OCI-LY7 (cell line): ENCODE data around the gene AP4B1. TPM values are rescaled to one million over a fixed set of nuclear protein-coding genes. Genes with fewer than 3 reads are reported as not detected.

Source experiments
- BruUV-seq: library from RNA; stranded (reverse); fragments of 400-500 nt; replicated peaks from 2 replicates; lab custom pipeline; 2021; lab: Mats Ljungman, UMichigan
- CTCF ChIA-PET: fragments of 300-600 bp; sonication (Branson Sonifier 250); formaldehyde crosslinking; loops from one replicate; lab custom pipeline; 2022; ENCODE audit warnings: antibody characterized with exemption; ENCODE audit not compliant: unreplicated experiment; lab: Charles Lee
- POLR2A ChIA-PET: fragments of 300-600 bp; sonication (Branson Sonifier 250); formaldehyde crosslinking; loops from one replicate; lab custom pipeline; 2022; ENCODE audit warnings: antibody characterized with exemption; lab: Charles Lee
- DNase-seq: peaks from one replicate; pipeline ENCODE4 v3.0.0-alpha.2; 2015; ENCODE audit warnings: low spot score
- H2AFZ ChIP-seq: fragments of 200-600 bp; sonication (generic), shearing (Covaris generic); 2 replicates; pipeline ENCODE4 v1.6.1; 2014; ENCODE audit warnings: mild to moderate bottlenecking, antibody characterized with exemption, low read length, moderate library complexity
- H3K27ac ChIP-seq: fragments of 200-600 bp; sonication (generic); 2 replicates; pipeline ENCODE4 v1.5.1; 2014; ENCODE audit warnings: mixed run types, low read depth, mild to moderate bottlenecking, moderate library complexity, low read length, inconsistent platforms; ENCODE audit not compliant: poor library complexity, severe bottlenecking
- H3K36me3 ChIP-seq: fragments of 200-600 bp; sonication (generic); 2 replicates; pipeline ENCODE4 v1.6.1; 2014; ENCODE audit warnings: mild to moderate bottlenecking, antibody characterized with exemption, low read length, moderate library complexity, mixed read lengths; ENCODE audit not compliant: insufficient read depth
- H3K4me1 ChIP-seq: fragments of 200-600 bp; sonication (generic); 2 replicates; pipeline ENCODE4 v1.5.1; 2014; ENCODE audit warnings: mild to moderate bottlenecking, low read length; ENCODE audit not compliant: insufficient read depth, poor library complexity, severe bottlenecking
- H3K4me2 ChIP-seq: fragments of 200-600 bp; sonication (generic); 2 replicates; pipeline ENCODE4 v1.6.1; 2014; ENCODE audit warnings: mild to moderate bottlenecking, low read length
- H3K4me3 ChIP-seq: fragments of 200-600 bp; sonication (generic); 2 replicates; pipeline ENCODE4 v1.5.1; 2014; ENCODE audit warnings: mild to moderate bottlenecking, low read depth, low read length; ENCODE audit not compliant: poor library complexity, severe bottlenecking
- H3K79me2 ChIP-seq: fragments of 200-600 bp; sonication (generic); 2 replicates; pipeline ENCODE4 v1.6.1; 2016; ENCODE audit warnings: low read depth, mild to moderate bottlenecking, low read length, moderate library complexity, mixed read lengths; ENCODE audit not compliant: insufficient read depth
- H3K9me2 ChIP-seq: fragments of 200-600 bp; sonication (generic); 2 replicates; pipeline ENCODE4 v1.6.1; 2016; ENCODE audit warnings: mild to moderate bottlenecking, low read length, mixed read lengths; ENCODE audit not compliant: insufficient read depth
- H3K9me3 ChIP-seq: fragments of 200-600 bp; sonication (generic); 2 replicates; pipeline ENCODE4 v1.6.1; 2014; ENCODE audit warnings: mild to moderate bottlenecking, mixed run types, low read length, mixed read lengths
- H4K20me1 ChIP-seq: fragments of 200-600 bp; sonication (generic); 2 replicates; pipeline ENCODE4 v1.6.1; 2014; ENCODE audit warnings: mild to moderate bottlenecking, antibody characterized with exemption, low read length, moderate library complexity, mixed read lengths; ENCODE audit not compliant: insufficient read depth
- EZH2phosphoT487 ChIP-seq: fragments of 200-600 bp; sonication (generic); IDR thresholded peaks from 2 replicates; pipeline ENCODE4 v1.6.1; 2018; ENCODE audit warnings: low read depth, borderline replicate concordance, mild to moderate bottlenecking, mixed run types, antibody characterized with exemption, low read length, moderate library complexity, mixed read lengths
- intact Hi-C: fragments of 100-400 bp; cut with micrococcal nuclease; formaldehyde crosslinking; loops from one replicate; pipeline ENCODE4 v1.10.0; 2022; ENCODE audit not compliant: unreplicated experiment
- total RNA-seq, 2 experiments: library from RNA; depleted of rRNA in 1 of 2; stranded (reverse); fragments of >200 nt in 1 of 2; shearing (Covaris generic) in 1 of 2; gene quantifications; 2 replicates each; pipeline ENCODE4 v1.2.3, GENCODE V29; 2014 to 2022
- TF ChIP-seq, protein P1 (sequence below): fragments of 200-600 bp; sonication (generic); conservative IDR thresholded peaks from 2 replicates; pipeline ENCODE4 v1.5.1; 2014; ENCODE audit warnings: mild to moderate bottlenecking, antibody characterized with exemption, low read length, moderate library complexity, mixed read lengths

The AP4B1 gene
- total RNA-seq, 2 experiments from 2014 or later, result 40.5 to 45.3 TPM

DNA sequence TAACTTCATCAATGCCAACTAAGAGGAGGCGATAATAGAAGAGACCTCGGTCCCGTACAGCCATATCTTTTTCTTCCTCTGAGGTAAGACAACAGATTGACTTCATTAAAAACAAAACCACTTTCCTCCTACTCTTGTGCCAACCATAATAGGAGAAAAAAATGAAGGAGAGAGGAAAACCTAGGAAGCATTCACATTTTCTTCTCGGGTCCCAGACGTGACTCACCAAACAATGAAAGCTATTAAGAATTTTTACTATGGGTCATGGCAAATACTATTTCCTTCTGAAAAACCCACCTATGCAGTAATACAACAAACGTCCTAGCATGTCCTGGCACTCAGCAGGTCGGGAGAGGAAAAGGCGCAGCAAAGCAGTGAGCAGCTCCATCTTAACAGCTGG, 8.6 kb downstream of the AP4B1 start:
- Histone ChIP-seq H3K79me2 (no peaks in the 10 kb centered on the region), H3K4me2 (no peak overlapping the region), H3K9me3 (no peaks in the 10 kb centered on the region), H3K4me3 (no peak overlapping the region), H4K20me1 (no peaks in the 10 kb centered on the region), H3K9me2 (no peaks in the 10 kb centered on the region), H3K27ac (no peak overlapping the region), H3K36me3 (peaks cover 77% of the 10 kb centered on the region), H2AFZ (no peak overlapping the region), H3K4me1 (no peaks in the 10 kb centered on the region)
- intact Hi-C loops, result no loop called here
- DNase-seq, result no peak
- CTCF ChIA-PET, result no interaction called here
- POLR2A ChIA-PET, result interaction anchor here (1.1 to 1.2 kb wide), 2 partner anchors 7 to 10 kb away, joined by 3 to 4 read pairs; no protein-coding TSS in a partner anchor
- no peak for TF ChIP-seq EZH2phosphoT487
- TF ChIP-seq, protein P1, sequence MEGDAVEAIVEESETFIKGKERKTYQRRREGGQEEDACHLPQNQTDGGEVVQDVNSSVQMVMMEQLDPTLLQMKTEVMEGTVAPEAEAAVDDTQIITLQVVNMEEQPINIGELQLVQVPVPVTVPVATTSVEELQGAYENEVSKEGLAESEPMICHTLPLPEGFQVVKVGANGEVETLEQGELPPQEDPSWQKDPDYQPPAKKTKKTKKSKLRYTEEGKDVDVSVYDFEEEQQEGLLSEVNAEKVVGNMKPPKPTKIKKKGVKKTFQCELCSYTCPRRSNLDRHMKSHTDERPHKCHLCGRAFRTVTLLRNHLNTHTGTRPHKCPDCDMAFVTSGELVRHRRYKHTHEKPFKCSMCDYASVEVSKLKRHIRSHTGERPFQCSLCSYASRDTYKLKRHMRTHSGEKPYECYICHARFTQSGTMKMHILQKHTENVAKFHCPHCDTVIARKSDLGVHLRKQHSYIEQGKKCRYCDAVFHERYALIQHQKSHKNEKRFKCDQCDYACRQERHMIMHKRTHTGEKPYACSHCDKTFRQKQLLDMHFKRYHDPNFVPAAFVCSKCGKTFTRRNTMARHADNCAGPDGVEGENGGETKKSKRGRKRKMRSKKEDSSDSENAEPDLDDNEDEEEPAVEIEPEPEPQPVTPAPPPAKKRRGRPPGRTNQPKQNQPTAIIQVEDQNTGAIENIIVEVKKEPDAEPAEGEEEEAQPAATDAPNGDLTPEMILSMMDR, result no peak
- BruUV-seq, result no TSS peak

DNA sequence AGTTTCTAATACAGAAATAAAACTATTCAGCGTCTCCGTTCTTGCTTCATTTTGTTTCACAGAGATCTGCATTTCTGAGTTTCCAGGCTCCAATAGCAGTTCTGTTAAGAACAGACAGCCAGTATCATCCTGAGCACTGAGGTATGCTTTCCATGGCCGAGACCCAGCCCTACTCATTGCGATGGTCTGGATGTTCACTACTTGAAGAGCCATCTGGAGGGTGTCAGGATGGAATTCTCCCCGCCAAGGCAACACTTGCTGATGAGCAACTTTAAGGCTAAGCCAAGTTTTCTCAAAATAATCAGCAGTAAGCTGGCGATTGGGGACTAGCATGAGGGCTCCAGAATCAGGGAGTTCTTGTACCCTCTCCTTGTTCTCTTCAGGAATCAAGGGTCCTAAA, 9.5 kb downstream of the AP4B1 start:
- no peak for TF ChIP-seq EZH2phosphoT487
- TF ChIP-seq, protein P1, result no peak
- H2AFZ ChIP-seq, result no peak overlapping the region
- H3K79me2 ChIP-seq, result no peaks in the 10 kb centered on the region
- H3K4me2 ChIP-seq, result no peak overlapping the region
- ChIA-PET CTCF (no interaction called here), POLR2A (interaction anchor here (1.1 to 1.2 kb wide), 2 partner anchors 8 to 9 kb away, joined by 3 to 4 read pairs; no protein-coding TSS in a partner anchor)
- no peak for DNase-seq
- intact Hi-C loops, result no loop called here
- no peaks in the 10 kb centered on the region for H3K9me2 ChIP-seq
- H3K36me3 ChIP-seq, result peaks cover 69% of the 10 kb centered on the region
- BruUV-seq, result TSS peak; percentile 29
- H3K4me3 ChIP-seq, result no peak overlapping the region
- H3K27ac ChIP-seq, result no peak overlapping the region
- no peaks in the 10 kb centered on the region for H3K4me1 ChIP-seq
- no peaks in the 10 kb centered on the region for H3K9me3 ChIP-seq
- H4K20me1 ChIP-seq, result no peaks in the 10 kb centered on the region

DNA sequence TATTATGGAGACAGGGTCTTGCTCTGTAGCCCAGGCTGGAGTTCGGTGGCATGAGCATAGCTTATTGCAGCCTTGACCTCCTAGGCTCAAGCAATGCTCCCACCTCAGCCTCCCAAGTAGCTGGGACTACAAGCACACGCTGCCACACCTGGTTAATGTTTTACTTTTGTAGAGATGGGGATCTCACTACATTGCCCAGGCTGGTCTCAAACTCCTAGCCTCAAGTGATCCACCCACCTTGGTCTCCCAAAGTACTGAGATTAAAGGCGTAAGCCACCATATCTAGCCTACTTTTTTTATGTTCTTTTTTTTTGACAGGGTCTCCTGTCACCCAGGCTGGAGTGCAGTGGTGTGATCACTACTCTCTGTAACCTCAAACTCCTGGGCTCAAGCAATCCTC, 11.3 kb downstream of the AP4B1 start:
- Histone ChIP-seq H3K27ac (no peak overlapping the region), H3K4me3 (no peak overlapping the region), H4K20me1 (no peaks in the 10 kb centered on the region), H3K9me2 (no peaks in the 10 kb centered on the region), H3K4me1 (no peaks in the 10 kb centered on the region), H3K9me3 (no peaks in the 10 kb centered on the region), H3K36me3 (peaks cover 51% of the 10 kb centered on the region), H2AFZ (no peak overlapping the region), H3K79me2 (no peaks in the 10 kb centered on the region), H3K4me2 (no peak overlapping the region)
- no peak for TF ChIP-seq EZH2phosphoT487
- TF ChIP-seq, protein P1, result no peak
- BruUV-seq, result no TSS peak
- no peak for DNase-seq
- POLR2A ChIA-PET, result interaction anchor here (0.7 to 2.0 kb wide), 4 partner anchors 10 to 24 kb away, joined by 3 to 7 read pairs (median 5); no protein-coding TSS in a partner anchor
- intact Hi-C loops, result no loop called here
- CTCF ChIA-PET, result no interaction called here
